ENCODE measurements around the gene DNLZ.
A peak's percentile ranks its signal among the peaks of the same experiment; 100 is the strongest.

The DNLZ gene

DNA sequence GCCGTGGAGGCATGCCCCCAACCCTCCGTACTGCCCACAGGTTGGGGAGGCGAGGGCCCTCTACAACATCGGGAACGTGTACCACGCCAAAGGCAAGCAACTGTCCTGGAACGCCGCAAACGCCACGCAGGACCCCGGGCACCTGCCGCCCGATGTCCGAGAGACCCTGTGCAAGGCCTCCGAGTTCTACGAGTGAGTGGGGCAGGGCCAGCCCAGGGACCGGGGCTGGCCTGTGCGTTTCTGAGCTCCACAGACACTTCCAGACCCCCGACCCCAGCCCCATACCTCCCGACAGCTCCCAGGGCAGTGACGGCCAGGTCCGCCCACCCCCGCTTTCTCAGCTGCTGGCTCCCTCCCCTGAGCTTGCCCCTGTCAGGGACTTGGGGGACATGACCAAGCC, 26.7 kb downstream of the DNLZ start:
- no peak overlapping the region for H3K4ac ChIP-seq (ENCODE audit: low read depth in 1 of 2, low read length in 2 of 2)
- no peaks in the 10 kb centered on the region for H3K27me3 ChIP-seq (ENCODE audit: control insufficient read depth in 1 of 2, insufficient read depth in 1 of 2, low read length in 2 of 2)
- no peak overlapping the region for H3K9ac ChIP-seq (ENCODE audit: low read length)
- H2BK15ac ChIP-seq (ENCODE audit: low read depth, poor library complexity, severe bottlenecking) = no peak overlapping the region
- H3K18ac ChIP-seq (ENCODE audit: low read depth in 1 of 2, low read length in 2 of 2) = no peak overlapping the region
- no peak overlapping the region for H3K4me3 ChIP-seq (ENCODE audit: insufficient read depth in 1 of 2, low read depth in 1 of 2, low read length in 2 of 2)
- no peak for DNase-seq
- H3K23ac ChIP-seq (ENCODE audit: low read length in 2 of 2) = no peak overlapping the region
- H2AFZ ChIP-seq (ENCODE audit: low read depth, low read length) = no peak overlapping the region
- H2BK5ac ChIP-seq (ENCODE audit: low read depth, low read length, poor library complexity, severe bottlenecking) = no peak overlapping the region
- H3K9me3 ChIP-seq (ENCODE audit: control insufficient read depth, low read length) = no peaks in the 10 kb centered on the region
- no peak overlapping the region for H3K4me2 ChIP-seq (ENCODE audit: low read length, poor library complexity, severe bottlenecking)
- peaks cover 29% of the 10 kb centered on the region for H3K79me1 ChIP-seq (replicated peaks; ENCODE audit: low read length, poor library complexity, severe bottlenecking)
- H2BK12ac ChIP-seq (ENCODE audit: low read length in 2 of 2) = no peak overlapping the region
- peaks cover 52% of the 10 kb centered on the region for H3K4me1 ChIP-seq (ENCODE audit: control insufficient read depth, insufficient read depth, low read depth, low read length)
- H3K27ac ChIP-seq (ENCODE audit: low read length, poor library complexity, severe bottlenecking) = no peak overlapping the region
- WGBS = 97% methylated on average over 23 of the region's 23 CpGs
- H2AK5ac ChIP-seq (ENCODE audit: low read length, severe bottlenecking) = no peak overlapping the region
- H4K8ac ChIP-seq (ENCODE audit: low read length) = no peak overlapping the region
- H2BK120ac ChIP-seq (ENCODE audit: low read depth, low read length) = no peak overlapping the region
- peaks cover 48 to 95% of the 10 kb centered on the region in 2 experiments for H3K36me3 ChIP-seq (ENCODE audit: control insufficient read depth in 1 of 2, insufficient read depth in 2 of 2, low read depth in 1 of 2, low read length in 2 of 2)
- no peak overlapping the region for H3K14ac ChIP-seq (ENCODE audit: low read length in 2 of 2)
- H4K91ac ChIP-seq (ENCODE audit: low read length) = no peak overlapping the region

DNA sequence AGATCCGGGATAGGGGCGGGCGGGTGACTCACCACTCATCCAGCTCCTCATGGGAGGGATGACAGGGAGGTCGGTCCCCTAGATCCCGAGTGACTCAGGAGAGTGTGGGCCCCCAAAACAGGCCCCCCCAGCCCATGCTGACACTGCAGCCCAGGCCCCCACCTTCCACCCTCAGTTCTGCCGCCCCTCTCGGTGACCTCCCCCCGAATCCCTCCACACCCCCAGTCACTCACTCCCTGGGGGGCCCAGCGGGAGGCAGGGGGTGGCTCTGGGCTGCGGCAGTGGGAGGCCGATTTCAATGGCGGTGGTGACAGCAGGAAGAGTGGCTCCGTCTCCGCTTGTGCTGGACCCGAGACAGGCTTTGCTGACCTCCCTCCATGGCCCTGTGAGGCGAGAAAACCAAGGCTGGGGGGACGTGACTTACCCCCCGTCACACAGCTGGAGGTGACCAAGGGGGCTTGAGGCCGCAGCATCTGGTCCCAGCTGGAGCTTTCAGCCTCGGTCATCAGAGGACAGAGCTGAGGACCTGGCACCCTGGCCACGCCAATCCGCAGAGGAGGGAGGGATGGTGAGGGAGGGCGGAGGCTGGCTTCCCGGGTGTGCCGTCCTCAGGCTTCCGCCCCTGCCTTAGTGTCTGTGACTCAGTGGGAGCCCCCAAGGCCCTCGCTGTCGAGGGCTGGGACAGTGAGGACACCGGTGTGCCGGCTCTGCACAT, 27.2 kb downstream of the DNLZ start:
- H3K27me3 ChIP-seq (ENCODE audit: control insufficient read depth in 1 of 2, insufficient read depth in 1 of 2, low read length in 2 of 2) = no peaks in the 10 kb centered on the region
- no peak overlapping the region for H2BK5ac ChIP-seq (ENCODE audit: low read depth, low read length, poor library complexity, severe bottlenecking)
- H3K4ac ChIP-seq (ENCODE audit: low read depth in 1 of 2, low read length in 2 of 2) = no peak overlapping the region
- no peak overlapping the region for H3K27ac ChIP-seq (ENCODE audit: low read length, poor library complexity, severe bottlenecking)
- H4K8ac ChIP-seq (ENCODE audit: low read length) = no peak overlapping the region
- no peak overlapping the region for H3K4me2 ChIP-seq (ENCODE audit: low read length, poor library complexity, severe bottlenecking)
- no peak overlapping the region for H2BK12ac ChIP-seq (ENCODE audit: low read length in 2 of 2)
- H3K36me3 ChIP-seq (ENCODE audit: control insufficient read depth in 1 of 2, insufficient read depth in 2 of 2, low read depth in 1 of 2, low read length in 2 of 2) = peaks cover 44 to 95% of the 10 kb centered on the region in 2 experiments
- no peak overlapping the region for H2BK15ac ChIP-seq (ENCODE audit: low read depth, poor library complexity, severe bottlenecking)
- 77% methylated on average over 30 of the region's 30 CpGs for WGBS
- H3K79me1 ChIP-seq (replicated peaks; ENCODE audit: low read length, poor library complexity, severe bottlenecking) = peaks cover 33% of the 10 kb centered on the region
- H3K9ac ChIP-seq (ENCODE audit: low read length) = no peak overlapping the region
- H3K14ac ChIP-seq (ENCODE audit: low read length in 2 of 2) = no peak overlapping the region
- no peak for DNase-seq
- peaks cover 55% of the 10 kb centered on the region for H3K4me1 ChIP-seq (ENCODE audit: control insufficient read depth, insufficient read depth, low read depth, low read length)
- no peak overlapping the region for H3K23ac ChIP-seq (ENCODE audit: low read length in 2 of 2)
- peak overlapping the region; percentile 26 for H2AK5ac ChIP-seq (ENCODE audit: low read length, severe bottlenecking)
- H4K91ac ChIP-seq (ENCODE audit: low read length) = no peak overlapping the region
- H3K4me3 ChIP-seq (ENCODE audit: insufficient read depth in 1 of 2, low read depth in 1 of 2, low read length in 2 of 2) = no peak overlapping the region
- no peak overlapping the region for H3K18ac ChIP-seq (ENCODE audit: low read depth in 1 of 2, low read length in 2 of 2)
- H2AFZ ChIP-seq (ENCODE audit: low read depth, low read length) = no peak overlapping the region
- H2BK120ac ChIP-seq (ENCODE audit: low read depth, low read length) = no peak overlapping the region
- no peaks in the 10 kb centered on the region for H3K9me3 ChIP-seq (ENCODE audit: control insufficient read depth, low read length)

GRCh38 chr9:136335296-136336155, 28.0 kb downstream of the DNLZ start:
- Histone ChIP-seq H2BK15ac (ENCODE audit: low read depth, poor library complexity, severe bottlenecking) (no peak overlapping the region), H3K4me3 (ENCODE audit: insufficient read depth in 1 of 2, low read depth in 1 of 2, low read length in 2 of 2) (no peak overlapping the region), H3K36me3 (ENCODE audit: control insufficient read depth in 1 of 2, insufficient read depth in 2 of 2, low read depth in 1 of 2, low read length in 2 of 2) (peaks cover 37 to 95% of the 10 kb centered on the region in 2 experiments), H3K4me1 (ENCODE audit: control insufficient read depth, insufficient read depth, low read depth, low read length) (peaks cover 59% of the 10 kb centered on the region), H3K9me3 (ENCODE audit: control insufficient read depth, low read length) (no peaks in the 10 kb centered on the region), H2AK5ac (ENCODE audit: low read length, severe bottlenecking) (no peak overlapping the region), H3K9ac (ENCODE audit: low read length) (no peak overlapping the region), H3K27ac (ENCODE audit: low read length, poor library complexity, severe bottlenecking) (peak overlapping the region; percentile 4), H3K18ac (ENCODE audit: low read depth in 1 of 2, low read length in 2 of 2) (no peak overlapping the region), H4K91ac (ENCODE audit: low read length) (no peak overlapping the region), H2BK120ac (ENCODE audit: low read depth, low read length) (no peak overlapping the region), H2BK5ac (ENCODE audit: low read depth, low read length, poor library complexity, severe bottlenecking) (no peak overlapping the region), H3K27me3 (ENCODE audit: control insufficient read depth in 1 of 2, insufficient read depth in 1 of 2, low read length in 2 of 2) (no peaks in the 10 kb centered on the region), H3K4me2 (ENCODE audit: low read length, poor library complexity, severe bottlenecking) (no peak overlapping the region), H3K23ac (ENCODE audit: low read length in 2 of 2) (no peak overlapping the region), H3K4ac (ENCODE audit: low read depth in 1 of 2, low read length in 2 of 2) (no peak overlapping the region), H3K14ac (ENCODE audit: low read length in 2 of 2) (no peak overlapping the region), H2AFZ (ENCODE audit: low read depth, low read length) (no peak overlapping the region), H2BK12ac (ENCODE audit: low read length in 2 of 2) (no peak overlapping the region), H4K8ac (ENCODE audit: low read length) (no peak overlapping the region), H3K79me1 (replicated peaks; ENCODE audit: low read length, poor library complexity, severe bottlenecking) (peaks cover 30% of the 10 kb centered on the region)
- WGBS = 82% methylated on average over 26 of the region's 26 CpGs
- no peak for DNase-seq

- no peak overlapping the region for H2AFZ ChIP-seq (ENCODE audit: low read depth, low read length)
- no peak overlapping the region for H4K8ac ChIP-seq (ENCODE audit: low read length)
- H2BK15ac ChIP-seq (ENCODE audit: low read depth, poor library complexity, severe bottlenecking) = no peak overlapping the region
- H2BK120ac ChIP-seq (ENCODE audit: low read depth, low read length) = no peak overlapping the region
- H3K4me3 ChIP-seq (ENCODE audit: insufficient read depth in 1 of 2, low read depth in 1 of 2, low read length in 2 of 2) = no peak overlapping the region
- H3K9ac ChIP-seq (ENCODE audit: low read length) = no peak overlapping the region
- no peaks in the 10 kb centered on the region for H3K9me3 ChIP-seq (ENCODE audit: control insufficient read depth, low read length)
- no peak overlapping the region for H2BK5ac ChIP-seq (ENCODE audit: low read depth, low read length, poor library complexity, severe bottlenecking)
- 97% methylated on average over 21 of the region's 21 CpGs for WGBS
- no peak overlapping the region for H3K18ac ChIP-seq (ENCODE audit: low read depth in 1 of 2, low read length in 2 of 2)
- peaks cover 29 to 92% of the 10 kb centered on the region in 2 experiments for H3K36me3 ChIP-seq (ENCODE audit: control insufficient read depth in 1 of 2, insufficient read depth in 2 of 2, low read depth in 1 of 2, low read length in 2 of 2)
- H3K27ac ChIP-seq (ENCODE audit: low read length, poor library complexity, severe bottlenecking) = no peak overlapping the region
- DNase-seq = no peak
- no peak overlapping the region for H3K23ac ChIP-seq (ENCODE audit: low read length in 2 of 2)
- H3K4ac ChIP-seq (ENCODE audit: low read depth in 1 of 2, low read length in 2 of 2) = no peak overlapping the region
- no peak overlapping the region for H3K14ac ChIP-seq (ENCODE audit: low read length in 2 of 2)
- no peak overlapping the region for H2AK5ac ChIP-seq (ENCODE audit: low read length, severe bottlenecking)
- no peak overlapping the region for H4K91ac ChIP-seq (ENCODE audit: low read length)
- peaks cover 27% of the 10 kb centered on the region for H3K79me1 ChIP-seq (replicated peaks; ENCODE audit: low read length, poor library complexity, severe bottlenecking)
- peaks cover 69% of the 10 kb centered on the region for H3K4me1 ChIP-seq (ENCODE audit: control insufficient read depth, insufficient read depth, low read depth, low read length)
- no peak overlapping the region for H3K4me2 ChIP-seq (ENCODE audit: low read length, poor library complexity, severe bottlenecking)
- no peaks in the 10 kb centered on the region for H3K27me3 ChIP-seq (ENCODE audit: control insufficient read depth in 1 of 2, insufficient read depth in 1 of 2, low read length in 2 of 2)
- no peak overlapping the region for H2BK12ac ChIP-seq (ENCODE audit: low read length in 2 of 2)
Measured at GRCh38 chr9:136334541-136334940, 29.0 kb downstream of the DNLZ start.

Measured in mesenchymal stem cell (in vitro differentiated cells and primary cell).